Fibroblast of skin of right biceps (primary cell): ENCODE data around the gene LRG1.
A peak's percentile ranks its signal among the peaks of the same experiment; 100 is the strongest.

Source experiments
- DNase-seq: peaks from one replicate; pipeline ENCODE4 v3.0.0-alpha.2; 2013

The LRG1 gene

DNA sequence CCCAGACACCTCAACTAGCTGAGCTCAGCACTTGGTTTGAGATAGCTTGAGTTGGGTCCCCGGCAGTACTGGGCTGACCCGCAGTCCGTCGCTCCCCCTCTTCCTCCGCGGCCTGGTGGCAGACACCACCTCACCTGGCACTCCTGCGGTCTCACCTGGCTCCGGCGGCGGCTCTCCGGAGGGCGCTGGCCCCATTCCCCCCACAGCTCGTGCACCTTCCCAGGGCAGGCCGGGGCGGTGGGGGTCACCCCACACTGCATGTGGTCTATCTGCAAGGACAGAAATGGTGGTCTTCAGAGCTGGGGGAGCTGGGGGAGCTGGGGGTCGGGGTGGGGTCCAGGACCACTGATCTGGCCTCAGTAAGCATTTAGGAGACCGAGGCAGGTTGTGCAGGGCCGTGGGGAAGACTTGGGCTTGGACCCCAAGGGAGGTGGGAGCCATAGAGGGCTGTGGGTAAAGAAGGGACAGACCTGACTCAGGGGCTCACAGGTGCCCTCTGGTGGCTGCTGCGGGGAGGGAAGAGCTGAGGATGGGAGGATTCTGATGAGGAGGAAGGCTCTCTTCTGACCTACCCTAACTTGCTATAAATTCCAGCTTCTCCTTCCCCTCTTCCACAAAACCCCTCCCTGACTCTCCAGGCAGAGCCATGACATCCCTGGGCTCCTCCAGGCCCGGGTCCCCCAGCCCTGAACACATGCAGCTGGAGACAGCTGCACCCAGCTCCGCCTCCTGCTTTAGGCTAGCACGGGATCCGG, 14.9 kb downstream of the LRG1 start:
- peak; percentile 26 for DNase-seq

DNA sequence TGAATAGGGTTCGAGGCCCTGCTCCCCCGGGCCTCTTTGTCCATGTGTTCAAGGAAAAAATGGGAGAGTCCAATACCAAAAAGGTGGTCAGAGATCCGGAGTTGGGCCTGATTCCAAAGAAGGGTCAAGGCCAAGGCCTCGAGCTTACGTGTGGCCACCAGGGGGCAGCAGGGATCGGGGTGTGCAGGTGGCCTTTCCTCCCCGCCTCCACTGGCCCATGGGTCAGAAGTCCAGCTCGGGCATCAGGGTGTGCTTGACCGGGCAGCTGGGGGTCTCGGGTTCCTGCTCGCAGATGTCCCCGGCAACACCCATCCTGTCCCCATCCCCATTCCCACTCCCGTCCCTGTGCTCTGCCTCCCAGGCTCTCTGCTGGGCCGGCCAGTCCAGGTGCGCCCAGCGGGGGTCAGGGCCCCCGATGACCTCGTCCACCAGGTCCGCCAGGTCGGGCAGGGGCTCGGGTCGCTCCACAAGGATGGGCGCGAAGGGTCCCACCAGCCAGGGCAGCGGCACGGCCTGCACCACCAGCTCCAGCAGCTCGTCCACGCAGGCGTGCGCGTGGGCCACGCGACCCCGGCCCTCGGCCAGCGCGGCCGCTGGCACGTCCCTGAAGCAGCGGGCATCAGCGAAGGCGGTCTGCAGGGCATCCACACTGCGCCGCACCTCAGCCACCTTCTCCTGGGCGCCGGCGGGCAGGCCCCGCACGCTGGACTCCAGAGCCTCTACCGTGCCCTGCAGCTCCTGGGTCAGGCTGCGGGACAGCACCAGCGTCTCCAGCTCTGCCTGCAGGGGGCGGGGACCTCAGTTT, 16.3 kb downstream of the LRG1 start:
- no peak for DNase-seq

- DNase-seq = no peak
Measured at GRCh38 chr19:4522291-4523002, 17.4 kb downstream of the LRG1 start.

- DNase-seq = no peak
Measured at GRCh38 chr19:4521888-4522242, 18.0 kb downstream of the LRG1 start.

DNA sequence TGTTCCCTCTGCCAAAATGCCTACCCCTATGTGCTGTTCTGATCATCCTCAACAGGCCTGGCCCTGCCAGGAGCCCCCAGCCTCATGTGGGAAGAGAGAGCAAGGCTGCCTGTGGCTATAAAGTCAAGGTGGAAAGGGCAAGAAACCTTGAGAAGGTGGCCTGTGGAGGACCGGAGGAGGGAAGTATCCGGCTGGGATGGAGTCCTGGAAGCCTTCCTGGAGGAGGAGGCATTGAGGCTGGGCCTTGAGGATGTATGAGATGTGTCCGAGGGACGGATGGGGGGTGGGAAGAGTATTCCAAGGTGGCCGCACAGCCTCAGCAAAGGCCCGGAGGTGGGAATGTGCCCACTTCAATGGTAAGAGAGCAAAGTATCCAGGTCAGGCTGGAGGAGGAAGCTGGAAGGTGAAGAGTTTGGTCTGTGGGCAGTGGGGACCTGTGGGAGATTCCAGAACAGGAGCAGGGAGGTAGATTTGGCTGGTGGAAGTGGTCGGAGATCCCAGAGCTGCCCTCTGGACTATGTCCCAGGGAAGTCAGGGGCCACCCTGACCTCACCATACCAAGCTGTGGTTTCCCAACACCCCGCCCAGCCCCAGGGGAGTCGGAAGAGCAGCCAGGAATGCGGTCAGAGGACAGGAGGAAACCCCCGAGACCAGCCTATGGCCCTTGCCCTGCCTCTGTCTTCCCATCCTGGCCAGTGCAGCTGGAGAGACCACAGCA, 18.5 kb downstream of the LRG1 start:
- DNase-seq = no peak

- no peak for DNase-seq
Measured at GRCh38 chr19:4519521-4520277, 20.1 kb downstream of the LRG1 start.

- DNase-seq = no peak
Measured at GRCh38 chr19:4519172-4519496, 20.7 kb downstream of the LRG1 start.

GRCh38 chr19:4518345-4519171, 21.3 kb downstream of the LRG1 start, which contains the start of gene PLIN4:
PLIN4 (minus strand) TSS chr19:4518486; CDS start chr19:4518272, 214 bp downstream.
- DNase-seq = peak; percentile 40

DNA sequence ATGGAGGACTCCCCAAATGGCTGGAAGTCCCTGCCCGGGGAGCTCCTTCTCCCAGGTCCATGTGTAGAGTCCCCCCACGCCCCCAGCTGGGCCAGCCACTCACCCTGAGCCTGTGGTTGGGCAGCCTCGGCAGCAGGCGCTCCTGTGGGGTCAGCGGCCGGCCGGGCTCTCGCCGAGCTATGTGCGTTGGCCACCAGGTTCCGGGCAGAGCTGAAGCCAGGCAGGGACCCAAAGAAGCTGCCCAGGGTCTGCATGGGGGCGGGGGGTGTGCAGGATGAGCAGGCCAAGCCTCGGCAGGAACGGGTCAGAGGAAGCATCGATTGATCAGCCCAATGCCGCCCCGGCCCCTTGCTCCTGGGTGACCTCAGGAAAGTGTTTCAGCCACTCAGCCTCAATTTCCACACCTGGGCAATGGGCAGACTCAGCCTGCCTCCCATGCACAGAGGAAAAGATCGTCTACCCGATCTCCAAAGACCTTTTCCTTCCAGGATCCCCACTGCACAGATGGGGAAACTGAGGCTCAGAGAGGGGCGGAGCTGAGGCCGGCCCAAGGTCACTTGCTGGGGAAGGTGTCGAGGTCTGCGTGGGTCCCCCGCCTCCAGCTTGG, 22.3 kb downstream of the LRG1 start:
- DNase-seq = no peak

DNA sequence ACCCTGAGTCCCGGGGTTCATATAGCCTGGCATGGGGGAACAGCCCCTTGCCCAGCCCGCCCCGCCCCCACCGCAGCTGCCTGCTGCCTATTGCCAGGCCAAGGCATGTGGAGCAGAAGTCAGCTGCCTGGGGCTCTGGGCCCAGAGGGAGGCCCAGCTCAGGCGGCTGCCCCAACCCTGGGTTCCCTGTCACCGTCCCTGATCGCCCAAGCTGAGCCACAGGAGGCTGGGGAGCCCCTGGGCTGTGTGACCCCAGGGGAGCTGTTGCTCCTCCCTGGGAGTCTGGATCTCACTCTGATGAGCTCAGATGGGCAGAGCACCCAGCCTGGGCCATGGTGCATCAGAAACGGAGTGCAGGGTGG, 22.9 kb downstream of the LRG1 start:
- no peak for DNase-seq

DNA sequence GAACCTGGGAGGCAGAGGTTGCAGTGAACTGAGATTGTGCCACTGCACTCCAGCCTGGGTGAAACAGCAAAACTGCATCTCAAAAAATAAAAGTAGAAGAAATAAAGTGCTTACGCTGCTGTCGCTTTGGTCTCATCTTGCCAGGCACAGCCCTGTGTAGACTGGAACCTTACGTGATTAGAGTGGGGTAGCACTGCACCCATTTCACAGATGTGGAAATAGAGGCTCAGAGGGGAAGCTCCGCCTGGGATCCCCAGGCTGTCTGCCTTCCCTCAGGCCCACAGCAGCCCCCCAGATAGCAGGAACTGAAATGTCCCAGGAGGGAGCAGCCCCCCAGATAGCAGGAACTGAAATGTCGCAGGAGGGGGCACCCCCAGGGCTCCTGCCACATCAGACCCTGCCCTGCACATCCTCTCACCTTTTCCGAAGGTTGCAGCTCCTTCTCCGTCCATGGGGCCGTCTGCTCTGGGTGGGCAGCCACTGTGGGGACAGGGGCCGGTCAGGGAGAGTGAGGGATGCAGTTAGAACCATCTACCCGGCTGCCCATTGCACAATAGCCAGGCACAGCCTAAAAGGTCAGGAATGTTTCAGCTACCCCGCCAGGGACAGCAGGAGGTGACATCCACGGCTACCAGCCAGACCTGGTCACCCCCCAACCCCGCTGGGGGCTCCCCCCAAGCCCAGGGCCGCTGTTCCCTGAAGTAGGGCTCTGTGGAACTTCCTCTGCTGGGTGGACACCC, 23.5 kb downstream of the LRG1 start:
- no peak for DNase-seq

GRCh38 chr19:4515732-4516131, 24.1 kb downstream of the LRG1 start:
- DNase-seq = no peak

DNA sequence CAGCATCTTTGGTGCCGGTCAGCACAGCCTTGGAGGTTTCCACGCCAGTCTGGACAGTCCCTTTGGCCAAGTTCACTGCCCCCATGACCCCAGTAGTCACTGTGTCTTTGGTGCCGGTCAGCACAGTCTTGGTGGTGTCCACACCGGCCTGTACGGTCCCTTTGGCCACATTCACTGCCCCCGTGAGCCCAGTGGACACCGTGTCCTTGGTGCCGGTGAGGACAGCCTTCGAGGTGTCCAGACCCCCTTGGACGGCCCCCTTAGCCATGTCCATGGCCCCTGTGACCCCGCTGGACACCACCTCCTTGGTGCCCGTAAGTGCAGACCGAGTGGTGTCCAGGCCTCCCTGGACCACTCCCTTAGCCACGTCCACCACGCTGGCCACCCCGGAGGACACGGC, 26.6 kb downstream of the LRG1 start:
- no peak for DNase-seq

GRCh38 chr19:4512070-4512469, 27.8 kb downstream of the LRG1 start:
- DNase-seq = no peak

DNA sequence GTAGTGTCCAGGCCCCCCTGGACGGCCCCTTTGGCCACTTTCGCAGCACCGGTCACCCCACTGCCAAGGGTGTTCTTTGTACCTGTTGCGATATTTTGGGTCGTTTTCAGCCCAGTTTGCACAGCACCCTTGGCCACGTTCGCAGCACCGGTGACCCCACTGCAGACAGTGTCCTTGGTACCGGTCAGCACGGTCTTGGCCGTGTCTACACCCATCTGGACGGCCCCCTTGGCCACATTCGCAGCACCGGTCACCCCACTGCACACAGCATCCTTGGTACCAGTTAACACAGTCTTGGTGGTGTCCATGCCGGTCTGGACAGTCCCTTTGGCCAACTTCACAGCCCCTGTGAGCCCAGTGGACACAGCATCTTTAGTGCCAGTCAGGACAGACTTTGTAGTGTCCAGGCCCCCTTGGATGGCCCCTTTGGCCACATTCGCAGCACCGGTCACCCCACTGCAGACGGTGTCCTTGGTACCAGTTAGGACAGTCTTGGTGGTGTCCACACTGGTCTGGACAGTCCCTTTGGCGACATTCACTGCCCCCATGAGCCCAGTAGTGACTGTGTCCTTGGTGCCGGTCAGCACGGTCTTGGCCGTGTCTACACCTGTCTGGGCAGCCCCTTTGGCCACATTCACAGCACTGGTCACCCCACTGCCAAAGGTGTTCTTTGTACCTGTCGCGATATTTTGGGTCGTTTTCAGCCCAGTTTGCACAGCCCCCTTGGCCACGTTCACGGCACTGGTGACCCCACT, 28.4 kb downstream of the LRG1 start:
- DNase-seq = no peak

DNA sequence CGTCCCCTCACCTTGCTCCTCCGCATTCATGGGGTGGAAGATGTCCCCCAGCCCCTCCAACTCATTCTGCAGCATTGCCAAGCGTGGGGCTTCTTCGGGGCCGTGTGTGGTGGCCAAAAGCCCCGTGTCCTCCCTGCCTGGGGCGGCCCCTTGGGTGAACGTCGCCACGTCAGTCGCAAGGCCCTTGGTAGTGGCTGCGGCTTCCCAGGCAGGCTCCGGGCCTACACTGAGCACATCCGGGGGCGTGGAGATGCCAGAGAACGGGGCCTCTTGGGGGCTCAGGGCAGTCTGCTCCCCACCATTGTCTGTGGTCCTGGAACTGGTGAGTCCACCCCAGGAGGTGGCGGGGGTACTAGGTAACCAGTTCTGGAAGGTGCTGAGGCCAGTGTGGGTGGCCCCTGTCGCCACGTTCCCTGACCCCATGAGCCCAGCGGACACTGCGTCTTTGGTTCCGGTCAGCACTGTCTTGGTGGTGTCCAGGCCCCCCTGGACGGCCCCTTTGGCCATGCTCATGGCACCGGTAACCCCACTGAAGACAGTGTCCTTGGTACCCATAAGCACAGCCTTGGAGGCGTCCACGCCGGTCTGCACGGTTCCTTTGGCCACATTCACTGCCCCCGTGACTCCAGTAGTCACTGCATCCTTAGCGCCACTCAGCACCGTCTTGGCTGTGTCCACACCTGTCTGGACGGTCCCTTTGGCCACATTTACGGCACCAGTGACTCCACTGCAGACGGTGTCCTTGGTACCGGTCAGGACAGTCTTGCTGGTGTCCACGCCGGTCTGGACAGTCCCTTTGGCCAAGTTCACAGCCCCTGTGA, 29.2 kb downstream of the LRG1 start:
- DNase-seq = no peak

- no peak for DNase-seq
Measured at GRCh38 chr19:4508698-4509097, 31.1 kb downstream of the LRG1 start.

GRCh38 chr19:4507804-4508203, 32.0 kb downstream of the LRG1 start:
- no peak for DNase-seq

DNA sequence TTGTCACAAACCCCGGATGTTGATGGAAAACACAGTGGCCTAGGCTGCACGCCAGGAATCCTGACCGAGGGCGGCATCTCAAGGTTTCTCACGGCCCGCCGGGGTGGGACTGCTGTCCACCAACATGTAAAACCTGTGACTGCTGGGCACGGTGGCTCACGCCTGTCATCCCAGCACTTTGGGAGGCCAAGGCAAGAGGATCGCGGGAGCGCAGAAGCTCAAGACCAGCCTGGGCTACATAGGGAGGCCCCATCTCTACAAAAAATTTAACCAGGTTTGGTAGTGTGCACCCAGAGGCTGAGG, 32.7 kb downstream of the LRG1 start:
- DNase-seq = no peak
